CD4-positive, alpha-beta T cell treated with Interleukin-4 for 4 hours (primary cell): Measurements from ENCODE around the gene PPM1M.

Experiments
- DNase-seq: peaks from one replicate; pipeline ENCODE4 v3.0.0-alpha.2; 2020

The PPM1M gene

DNA sequence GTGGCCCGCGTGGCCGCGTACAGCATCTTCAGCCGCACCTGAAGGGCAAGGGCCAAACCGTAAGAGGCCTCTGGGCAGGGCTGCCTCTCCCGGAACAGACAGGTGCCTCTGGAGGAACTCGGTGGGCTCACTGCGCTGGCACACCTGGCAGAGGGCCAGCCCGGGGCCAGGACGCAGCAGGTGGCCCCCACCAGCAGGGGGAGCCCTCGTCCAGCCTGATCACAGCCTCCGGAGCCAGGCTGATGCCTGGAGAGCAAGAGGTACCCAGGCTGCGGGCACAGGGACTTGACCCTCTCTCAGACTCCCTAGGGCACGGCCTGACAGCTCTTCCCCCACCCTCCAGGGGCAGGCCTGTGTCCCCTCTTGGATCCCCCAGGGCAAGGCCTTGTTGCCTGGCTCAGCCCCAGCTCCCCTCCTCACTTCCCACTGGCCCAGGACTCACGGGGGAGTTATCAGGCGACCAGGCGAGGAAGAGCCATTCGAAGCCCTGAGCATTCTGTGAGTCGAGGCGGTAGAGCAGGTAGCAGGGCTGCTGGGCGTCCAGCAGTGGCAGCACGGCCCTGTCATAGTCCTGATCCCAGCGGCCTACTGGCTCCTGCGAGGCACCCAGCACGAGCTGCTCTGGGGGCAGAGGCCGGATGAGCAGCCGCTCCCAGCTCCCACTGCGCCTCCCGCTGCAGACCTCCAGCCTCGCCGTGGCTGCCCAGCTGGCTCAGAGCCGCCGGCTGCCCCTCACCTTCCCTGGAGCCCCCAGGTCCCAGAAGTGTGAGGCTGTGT, 13.9 kb upstream of the PPM1M start:
- peak; percentile 76 for DNase-seq

- no peak for DNase-seq
Observed at GRCh38 chr3:52232279-52233107, 13.1 kb upstream of the PPM1M start.

GRCh38 chr3:52233108-52233591, 12.4 kb upstream of the PPM1M start:
- DNase-seq = no peak

DNA sequence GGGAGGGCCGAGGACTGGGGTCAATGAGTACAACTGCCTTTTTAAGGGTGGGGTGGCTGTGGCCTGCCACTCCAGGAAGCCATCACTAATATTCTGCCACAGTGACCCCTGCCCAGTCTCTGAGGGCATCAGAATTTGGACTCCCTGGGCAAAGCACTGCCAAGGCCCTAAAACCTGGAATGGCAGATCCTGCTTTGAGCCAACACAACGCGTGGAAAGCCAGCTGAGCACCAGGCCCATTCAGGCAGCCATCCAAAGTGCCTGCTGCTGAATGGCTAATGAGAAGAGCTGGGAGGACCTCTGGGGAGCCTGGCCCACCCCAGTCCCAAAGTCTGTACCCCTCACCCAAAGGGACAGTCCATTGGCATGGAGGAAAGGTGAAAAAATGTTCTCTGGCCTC, 11.6 kb upstream of the PPM1M start:
- DNase-seq = no peak

DNA sequence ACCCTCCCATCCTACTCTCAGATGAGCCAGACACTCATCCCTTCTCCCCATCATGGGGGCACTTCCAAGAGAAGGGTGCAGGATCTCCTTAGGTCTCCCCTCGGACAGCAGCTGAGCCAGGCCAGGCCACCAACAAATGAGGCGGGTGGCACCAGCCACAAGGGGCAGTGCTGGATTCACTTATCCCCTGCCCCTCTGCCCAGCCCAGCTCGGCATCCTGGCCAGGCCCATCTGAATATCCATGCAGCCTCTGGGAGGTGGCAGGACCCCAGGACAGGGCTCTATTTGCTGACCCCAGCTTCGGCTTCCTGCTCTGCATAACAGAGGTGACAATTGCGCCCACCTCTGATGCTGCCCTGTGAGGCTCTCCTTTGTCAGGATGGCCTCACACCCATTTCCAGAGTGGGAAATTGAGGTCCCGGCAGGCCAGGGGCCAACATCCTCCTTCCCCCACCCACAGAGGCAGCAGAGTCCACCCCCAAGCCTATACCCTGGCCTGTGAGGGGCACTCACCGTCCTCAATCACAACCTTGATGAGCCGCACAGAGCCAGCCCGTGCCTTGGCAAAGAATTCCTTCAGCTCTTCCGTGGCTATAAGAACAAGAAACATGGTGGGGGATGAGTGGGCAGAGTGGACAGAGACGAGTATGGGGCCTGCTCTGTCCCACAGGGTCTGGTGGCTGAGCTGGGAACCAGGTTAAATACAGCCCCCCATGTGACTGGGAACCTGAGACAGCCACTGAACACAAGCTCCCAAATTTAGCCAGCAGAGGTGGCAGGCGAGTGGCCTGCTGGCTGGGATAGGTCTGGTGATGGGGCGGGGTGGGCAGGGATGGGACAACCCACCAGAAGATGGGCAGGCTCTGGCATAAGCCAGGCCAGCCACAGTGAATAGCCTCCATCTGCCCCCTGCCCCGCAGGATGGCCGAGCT, 10.8 kb upstream of the PPM1M start:
- DNase-seq = no peak

GRCh38 chr3:52236424-52236886, 9.1 kb upstream of the PPM1M start:
- no peak for DNase-seq

- no peak for DNase-seq
Observed at GRCh38 chr3:52237006-52237656, 8.4 kb upstream of the PPM1M start.

- DNase-seq = no peak
Observed at GRCh38 chr3:52237657-52238172, 7.8 kb upstream of the PPM1M start.

DNA sequence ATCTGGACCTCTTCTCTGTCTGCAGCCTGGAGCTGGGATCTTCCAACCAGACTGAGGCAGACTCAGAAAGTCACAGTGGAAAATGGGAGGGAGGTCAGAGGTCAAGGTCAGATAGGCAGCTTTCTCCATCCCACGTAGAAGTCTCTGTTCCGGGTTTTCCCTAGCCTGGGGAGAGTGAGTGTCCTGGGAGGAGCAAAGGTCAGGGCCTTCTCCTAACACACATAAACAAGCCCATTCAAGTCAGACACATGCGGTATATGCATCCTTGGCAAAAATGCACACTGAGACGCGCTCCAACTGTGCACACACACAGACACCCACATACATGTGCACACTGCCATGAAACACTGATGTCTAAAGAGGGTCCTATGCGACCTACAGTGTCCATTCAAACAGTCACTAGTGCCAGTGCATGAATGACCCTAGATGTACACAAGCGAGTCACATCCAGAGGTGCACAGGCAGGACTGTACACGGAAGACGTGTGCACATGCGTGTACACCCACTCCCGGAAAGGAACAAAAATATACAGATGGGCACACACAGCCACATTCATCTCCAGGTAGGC, 7.3 kb upstream of the PPM1M start:
- no peak for DNase-seq

GRCh38 chr3:52238761-52239701, 6.5 kb upstream of the PPM1M start, which contains the start of gene TWF2:
TWF2 (minus strand) TSS chr3:52239158; CDS start chr3:52239016, 142 bp downstream.
- peak; percentile 88 for DNase-seq

DNA sequence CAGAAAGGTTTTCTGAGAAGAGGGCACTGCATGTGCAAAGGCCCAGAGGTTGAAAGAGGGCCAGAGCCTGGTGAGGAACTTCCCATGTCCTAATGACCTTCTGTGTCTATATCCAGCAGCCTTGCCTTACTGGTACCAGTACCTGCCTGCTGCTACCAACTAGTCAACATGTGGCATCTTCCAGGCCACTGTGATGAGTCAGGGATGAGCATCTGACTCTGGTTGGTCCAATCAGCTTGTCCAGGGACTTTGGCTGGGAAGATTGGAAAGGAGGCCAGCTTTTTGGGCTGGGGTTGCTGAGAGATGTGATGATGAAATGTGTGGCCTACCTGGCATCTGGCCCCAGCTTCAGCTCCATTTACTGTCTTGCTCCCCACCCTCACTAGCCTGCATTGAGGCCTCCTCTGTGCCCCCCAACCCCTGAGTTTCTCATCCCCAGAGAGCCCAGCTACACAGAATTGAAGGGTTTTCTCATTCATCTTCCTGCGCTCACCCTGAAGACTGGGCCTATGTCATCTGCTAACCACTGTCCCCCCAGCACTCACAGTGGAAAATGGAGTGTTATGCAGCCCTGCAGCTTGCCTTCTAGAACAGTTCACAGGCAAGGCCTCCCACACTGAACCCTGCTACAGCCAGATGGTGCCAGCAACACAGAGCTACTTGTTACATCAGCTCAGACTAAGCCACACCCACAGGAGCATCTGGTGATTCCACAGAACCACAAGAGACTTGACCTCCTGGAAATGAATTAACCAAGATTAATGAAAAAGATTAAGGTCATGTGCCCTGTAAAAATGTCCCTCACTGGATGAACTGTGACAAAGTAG, 5.3 kb upstream of the PPM1M start:
- peak; percentile 69 for DNase-seq

- DNase-seq = no peak
Observed at GRCh38 chr3:52240886-52241370, 4.6 kb upstream of the PPM1M start.

- no peak for DNase-seq
Observed at GRCh38 chr3:52242039-52242438, 3.5 kb upstream of the PPM1M start.

DNA sequence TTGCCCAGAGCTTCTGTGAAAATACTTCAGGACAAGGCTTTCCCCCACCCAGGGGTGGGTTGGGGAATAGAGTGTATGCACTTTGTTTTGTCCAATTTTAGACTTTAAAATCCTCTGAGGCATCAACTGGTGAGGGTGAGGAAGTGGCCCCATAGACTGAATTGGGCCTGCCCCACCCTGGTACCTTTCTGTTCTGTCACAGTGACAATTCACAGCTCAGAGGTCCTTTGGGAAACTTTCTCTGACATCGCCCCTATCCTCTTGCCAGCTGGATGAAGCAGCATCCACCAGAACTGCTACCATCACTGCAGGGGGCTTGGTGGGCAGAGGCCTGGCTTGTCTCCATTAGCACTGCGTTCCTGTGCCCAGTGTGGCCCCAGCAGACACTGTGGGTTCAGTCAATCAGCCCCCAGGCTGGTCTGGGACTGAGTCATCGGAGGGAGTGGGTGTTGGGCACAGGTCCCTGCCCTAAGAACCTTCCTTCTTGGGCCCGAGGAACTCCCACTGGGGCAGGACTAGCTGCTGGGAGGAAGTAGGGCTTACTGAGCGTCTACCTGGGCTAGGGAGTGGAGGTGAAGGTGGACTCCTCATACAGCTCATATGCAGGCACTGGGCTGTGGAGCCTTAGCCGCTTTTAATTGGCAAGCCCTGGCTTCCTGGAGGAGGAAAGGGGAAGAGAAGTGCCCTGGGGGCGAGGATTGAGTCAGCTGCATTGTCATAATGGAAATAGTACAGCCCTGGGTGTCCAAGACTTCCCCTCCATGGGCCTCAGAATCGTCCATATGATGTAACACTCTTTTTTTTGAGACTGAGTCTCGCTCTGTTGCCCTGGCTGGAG, 1.5 kb upstream of the PPM1M start:
- peak; percentile 37 for DNase-seq

DNA sequence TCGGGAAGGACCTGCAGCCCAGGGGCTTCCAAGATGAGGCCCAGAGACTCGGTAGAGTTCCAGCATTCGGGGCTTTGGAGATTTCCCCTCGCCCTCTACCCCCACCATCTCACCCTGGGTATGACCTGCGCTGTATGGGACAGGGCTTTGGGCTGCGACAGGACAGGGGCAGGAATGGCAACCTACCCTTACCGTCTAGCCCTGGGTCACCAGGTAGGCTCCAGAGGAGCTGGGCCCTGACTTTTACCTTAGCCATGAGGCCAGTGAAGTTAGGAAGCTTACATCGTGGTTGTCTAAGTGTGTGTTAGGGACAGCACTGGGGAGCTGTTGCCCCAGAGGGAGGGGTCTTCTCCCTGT, 683 bp downstream of the PPM1M start:
- no peak for DNase-seq

DNA sequence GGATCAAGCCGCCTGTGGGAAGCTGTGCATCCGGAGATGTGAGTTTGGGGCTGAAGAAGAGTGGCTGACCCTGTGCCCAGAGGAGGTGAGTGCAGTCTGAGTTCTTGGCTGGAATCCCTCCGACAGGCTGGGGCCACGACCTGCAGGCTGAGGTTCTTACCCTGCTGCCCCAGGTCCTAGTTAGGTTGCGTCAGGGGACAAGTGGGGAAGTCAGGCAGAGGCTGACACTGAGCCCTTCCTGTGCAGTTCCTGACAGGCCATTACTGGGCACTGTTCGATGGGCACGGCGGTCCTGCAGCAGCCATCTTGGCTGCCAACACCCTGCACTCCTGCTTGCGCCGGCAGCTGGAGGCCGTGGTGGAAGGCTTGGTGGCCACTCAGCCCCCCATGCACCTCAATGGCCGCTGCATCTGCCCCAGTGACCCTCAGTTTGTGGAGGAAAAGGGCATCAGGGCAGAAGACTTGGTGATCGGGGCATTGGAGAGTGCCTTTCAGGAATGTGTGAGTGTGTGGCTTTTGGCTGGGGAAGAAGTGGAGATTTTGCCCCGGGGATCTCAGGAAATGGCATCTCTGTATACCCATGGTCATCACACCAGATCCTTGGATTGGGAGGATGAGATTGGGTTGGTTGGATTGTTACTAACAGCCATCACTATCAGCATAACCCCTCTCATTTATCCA, 1.3 kb downstream of the PPM1M start:
- no peak for DNase-seq

- no peak for DNase-seq
Observed at GRCh38 chr3:52247409-52248164, 2.0 kb downstream of the PPM1M start.
